Spleen (tissue), 7 donors: ENCODE measurements around the gene RHOF.

Source experiments
- POLR2A ChIP-seq, 3 donors: fragments of 450-650 bp; IDR thresholded peaks; one replicate each; pipeline ENCODE4 v1.5.1; 2017; ENCODE audit warnings: antibody characterized with exemption in 3 of 3, mild to moderate bottlenecking in 1 of 3
- TF ChIP-seq, protein P1 (sequence below), 11 experiments: fragments of 200-600 bp in 7 of 11; fragments of 450-650 bp in 4 of 11; sonication (generic) in 4 of 11; IDR thresholded peaks in 8 of 11; conservative IDR thresholded peaks in 3 of 11; 1 replicate in 7 of 11; 2 replicates in 4 of 11; pipeline versions ENCODE4 v1.4.0 to v1.8.0; 2016 to 2021; ENCODE audit warnings: antibody characterized with exemption in 11 of 11, inconsistent platforms in 4 of 11, mild to moderate bottlenecking in 1 of 11
- donor health status: DM: no; HTN: no; CAD: no; lungs with moderate emphysema.
- donor health status: DM: no; HTN: no; CAD: no.
- donor health status: DM: no; HTN: no; CAD: no.

DNA sequence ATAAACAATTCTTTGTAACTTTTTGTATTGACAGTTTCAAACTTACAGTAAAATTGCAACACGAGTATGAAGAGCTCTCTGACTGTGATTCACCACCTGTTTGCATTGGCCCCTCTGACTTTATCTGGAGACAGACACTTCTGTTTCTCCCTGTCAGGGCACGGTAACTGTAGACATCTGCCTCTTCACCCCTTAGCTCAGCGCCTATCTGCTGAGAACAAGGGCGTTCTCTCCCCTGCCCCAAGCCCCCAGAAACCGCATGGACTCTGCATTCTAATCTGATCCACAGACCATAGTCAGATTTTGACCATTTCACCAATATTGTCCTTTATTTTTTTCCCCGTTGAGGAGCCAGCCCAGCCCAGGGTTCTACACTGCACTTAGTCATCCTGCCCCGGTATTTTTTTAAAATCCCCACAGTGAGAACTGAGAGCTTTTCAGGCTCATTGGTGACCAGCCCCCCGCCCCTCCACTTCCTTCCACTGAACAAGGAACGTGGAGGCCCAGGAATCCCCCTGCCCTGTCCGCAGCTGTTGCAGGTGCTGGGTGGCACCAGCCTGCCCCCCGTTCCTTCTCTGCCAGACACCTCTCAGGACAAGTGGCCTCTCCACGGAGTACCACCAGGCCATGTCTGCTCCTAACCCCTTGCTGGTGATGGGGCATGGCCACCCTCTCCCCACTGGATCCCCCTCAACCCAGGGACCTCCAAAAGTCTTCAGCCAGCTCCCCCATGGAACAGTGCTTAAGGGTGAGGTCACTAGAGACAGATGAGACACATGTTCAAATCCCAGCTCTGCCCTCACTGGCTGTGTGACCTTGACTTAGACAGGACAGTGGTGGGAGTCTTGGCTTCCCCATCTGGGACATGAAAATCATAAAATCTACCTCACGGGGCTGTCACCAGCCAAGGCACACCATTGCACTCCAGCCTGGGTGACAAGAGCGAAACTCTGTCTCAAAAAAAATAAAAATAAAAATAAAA, 11.2 kb downstream of the RHOF start:
- TF ChIP-seq, protein P1, sequence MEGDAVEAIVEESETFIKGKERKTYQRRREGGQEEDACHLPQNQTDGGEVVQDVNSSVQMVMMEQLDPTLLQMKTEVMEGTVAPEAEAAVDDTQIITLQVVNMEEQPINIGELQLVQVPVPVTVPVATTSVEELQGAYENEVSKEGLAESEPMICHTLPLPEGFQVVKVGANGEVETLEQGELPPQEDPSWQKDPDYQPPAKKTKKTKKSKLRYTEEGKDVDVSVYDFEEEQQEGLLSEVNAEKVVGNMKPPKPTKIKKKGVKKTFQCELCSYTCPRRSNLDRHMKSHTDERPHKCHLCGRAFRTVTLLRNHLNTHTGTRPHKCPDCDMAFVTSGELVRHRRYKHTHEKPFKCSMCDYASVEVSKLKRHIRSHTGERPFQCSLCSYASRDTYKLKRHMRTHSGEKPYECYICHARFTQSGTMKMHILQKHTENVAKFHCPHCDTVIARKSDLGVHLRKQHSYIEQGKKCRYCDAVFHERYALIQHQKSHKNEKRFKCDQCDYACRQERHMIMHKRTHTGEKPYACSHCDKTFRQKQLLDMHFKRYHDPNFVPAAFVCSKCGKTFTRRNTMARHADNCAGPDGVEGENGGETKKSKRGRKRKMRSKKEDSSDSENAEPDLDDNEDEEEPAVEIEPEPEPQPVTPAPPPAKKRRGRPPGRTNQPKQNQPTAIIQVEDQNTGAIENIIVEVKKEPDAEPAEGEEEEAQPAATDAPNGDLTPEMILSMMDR (IDR thresholded peaks at IDR 0.05 in 8 of 11, conservative IDR thresholded peaks at IDR 0.05 in 3 of 11) = no peak
- no peak for TF ChIP-seq POLR2A (IDR thresholded peaks at IDR 0.05)
